Measurements from ENCODE around the gene TNFAIP8. TPM values are rescaled to one million over a fixed set of nuclear protein-coding genes. Genes with fewer than 3 reads are reported as not detected.
A peak's percentile ranks its signal among the peaks of the same experiment; 100 is the strongest.

Gene TNFAIP8
- total and polyA plus RNA-seq, 9 of the 15 experiments (the other 6 are each of a cell fraction or from before 2014, with no cell fraction given) = 29.9 to 52.2 (median 44.8) TPM

DNA sequence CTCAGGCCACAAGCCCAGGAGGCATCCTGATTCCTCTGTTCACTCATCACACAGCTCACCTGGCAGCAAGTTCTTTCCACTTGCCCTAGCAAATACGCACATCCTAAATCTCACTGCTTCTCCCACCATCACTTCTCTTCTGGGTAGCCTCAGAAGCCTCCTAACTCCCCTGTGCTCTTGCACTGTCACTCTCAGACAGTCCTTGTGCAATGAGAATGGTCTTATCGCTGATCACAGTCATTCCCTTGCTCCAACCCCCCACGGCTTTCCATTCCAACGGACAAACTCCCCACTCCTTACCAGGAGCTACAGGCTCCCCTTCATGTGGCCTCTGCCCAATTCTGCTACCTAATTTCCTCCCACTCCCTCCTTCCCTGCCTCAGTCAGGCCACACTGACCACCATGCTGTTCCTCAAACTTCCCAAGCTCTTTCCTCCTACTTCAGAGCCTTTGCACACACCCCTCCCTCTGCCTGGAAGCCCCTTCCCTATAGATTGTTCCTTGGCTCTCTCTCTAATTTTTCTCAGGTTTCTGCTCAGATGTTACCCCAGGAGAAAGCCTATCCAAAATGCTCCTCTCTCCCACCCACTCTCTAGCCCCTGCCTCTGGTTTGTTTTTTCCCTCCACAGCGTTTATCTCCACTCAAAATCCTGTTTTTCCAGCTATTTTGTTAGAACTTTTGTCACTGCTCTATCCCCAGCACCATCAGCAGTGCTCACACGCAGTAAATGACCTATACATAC, 34.1 kb upstream of the TNFAIP8 start (continued):
- TF ChIP-seq STAT5B (CRISPR knock-in tag; IDR thresholded peaks at IDR 0.05) (no peak), NONO (IDR thresholded peaks at IDR 0.05; ENCODE audit: low read depth in 2 of 2, low read length in 1 of 2) (no peak), ETV1 (tag; conservative IDR thresholded peaks at IDR 0.05; ENCODE audit: low read depth) (peak; percentile 27; the same call in 1 of the 2 replicates), ILF3 (IDR thresholded peaks at IDR 0.05; ENCODE audit: borderline replicate concordance) (no peak), TAF15 (IDR thresholded peaks at IDR 0.05; ENCODE audit: low read depth, low read length) (no peak), FOSL1 (tag; conservative IDR thresholded peaks at IDR 0.05) (peak; percentile 47), KAT8 (IDR thresholded peaks at IDR 0.05; ENCODE audit: low read depth) (no peak), ZNF184 (CRISPR knock-in tag; IDR thresholded peaks at IDR 0.05) (no peak), BRD4 (IDR thresholded peaks at IDR 0.05) (0 out of 2 replicates have a peak, but pooled peaks have one; percentile 79), TSC22D4 (tag; IDR thresholded peaks at IDR 0.05) (no peak), ZFP30 (CRISPR knock-in tag; IDR thresholded peaks at IDR 0.05; ENCODE audit: borderline replicate concordance) (no peak)
- TF ChIP-seq, protein P1, sequence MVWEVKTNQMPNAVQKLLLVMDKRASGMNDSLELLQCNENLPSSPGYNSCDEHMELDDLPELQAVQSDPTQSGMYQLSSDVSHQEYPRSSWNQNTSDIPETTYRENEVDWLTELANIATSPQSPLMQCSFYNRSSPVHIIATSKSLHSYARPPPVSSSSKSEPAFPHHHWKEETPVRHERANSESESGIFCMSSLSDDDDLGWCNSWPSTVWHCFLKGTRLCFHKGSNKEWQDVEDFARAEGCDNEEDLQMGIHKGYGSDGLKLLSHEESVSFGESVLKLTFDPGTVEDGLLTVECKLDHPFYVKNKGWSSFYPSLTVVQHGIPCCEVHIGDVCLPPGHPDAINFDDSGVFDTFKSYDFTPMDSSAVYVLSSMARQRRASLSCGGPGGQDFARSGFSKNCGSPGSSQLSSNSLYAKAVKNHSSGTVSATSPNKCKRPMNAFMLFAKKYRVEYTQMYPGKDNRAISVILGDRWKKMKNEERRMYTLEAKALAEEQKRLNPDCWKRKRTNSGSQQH (CRISPR knock-in tag; IDR thresholded peaks at IDR 0.05) = peak; percentile 28; the same call in 1 of the 2 replicates
- TF ChIP-seq, protein P2, sequence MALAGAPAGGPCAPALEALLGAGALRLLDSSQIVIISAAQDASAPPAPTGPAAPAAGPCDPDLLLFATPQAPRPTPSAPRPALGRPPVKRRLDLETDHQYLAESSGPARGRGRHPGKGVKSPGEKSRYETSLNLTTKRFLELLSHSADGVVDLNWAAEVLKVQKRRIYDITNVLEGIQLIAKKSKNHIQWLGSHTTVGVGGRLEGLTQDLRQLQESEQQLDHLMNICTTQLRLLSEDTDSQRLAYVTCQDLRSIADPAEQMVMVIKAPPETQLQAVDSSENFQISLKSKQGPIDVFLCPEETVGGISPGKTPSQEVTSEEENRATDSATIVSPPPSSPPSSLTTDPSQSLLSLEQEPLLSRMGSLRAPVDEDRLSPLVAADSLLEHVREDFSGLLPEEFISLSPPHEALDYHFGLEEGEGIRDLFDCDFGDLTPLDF (CRISPR knock-in tag; IDR thresholded peaks at IDR 0.05) = no peak
- TF ChIP-seq, protein P3, sequence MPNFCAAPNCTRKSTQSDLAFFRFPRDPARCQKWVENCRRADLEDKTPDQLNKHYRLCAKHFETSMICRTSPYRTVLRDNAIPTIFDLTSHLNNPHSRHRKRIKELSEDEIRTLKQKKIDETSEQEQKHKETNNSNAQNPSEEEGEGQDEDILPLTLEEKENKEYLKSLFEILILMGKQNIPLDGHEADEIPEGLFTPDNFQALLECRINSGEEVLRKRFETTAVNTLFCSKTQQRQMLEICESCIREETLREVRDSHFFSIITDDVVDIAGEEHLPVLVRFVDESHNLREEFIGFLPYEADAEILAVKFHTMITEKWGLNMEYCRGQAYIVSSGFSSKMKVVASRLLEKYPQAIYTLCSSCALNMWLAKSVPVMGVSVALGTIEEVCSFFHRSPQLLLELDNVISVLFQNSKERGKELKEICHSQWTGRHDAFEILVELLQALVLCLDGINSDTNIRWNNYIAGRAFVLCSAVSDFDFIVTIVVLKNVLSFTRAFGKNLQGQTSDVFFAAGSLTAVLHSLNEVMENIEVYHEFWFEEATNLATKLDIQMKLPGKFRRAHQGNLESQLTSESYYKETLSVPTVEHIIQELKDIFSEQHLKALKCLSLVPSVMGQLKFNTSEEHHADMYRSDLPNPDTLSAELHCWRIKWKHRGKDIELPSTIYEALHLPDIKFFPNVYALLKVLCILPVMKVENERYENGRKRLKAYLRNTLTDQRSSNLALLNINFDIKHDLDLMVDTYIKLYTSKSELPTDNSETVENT (CRISPR knock-in tag; IDR thresholded peaks at IDR 0.05) = 0 out of 2 replicates have a peak, but pooled peaks have one; percentile 43
- TF ChIP-seq, protein P4, sequence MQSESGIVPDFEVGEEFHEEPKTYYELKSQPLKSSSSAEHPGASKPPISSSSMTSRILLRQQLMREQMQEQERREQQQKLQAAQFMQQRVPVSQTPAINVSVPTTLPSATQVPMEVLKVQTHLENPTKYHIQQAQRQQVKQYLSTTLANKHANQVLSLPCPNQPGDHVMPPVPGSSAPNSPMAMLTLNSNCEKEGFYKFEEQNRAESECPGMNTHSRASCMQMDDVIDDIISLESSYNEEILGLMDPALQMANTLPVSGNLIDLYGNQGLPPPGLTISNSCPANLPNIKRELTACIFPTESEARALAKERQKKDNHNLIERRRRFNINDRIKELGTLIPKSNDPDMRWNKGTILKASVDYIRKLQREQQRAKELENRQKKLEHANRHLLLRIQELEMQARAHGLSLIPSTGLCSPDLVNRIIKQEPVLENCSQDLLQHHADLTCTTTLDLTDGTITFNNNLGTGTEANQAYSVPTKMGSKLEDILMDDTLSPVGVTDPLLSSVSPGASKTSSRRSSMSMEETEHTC (IDR thresholded peaks at IDR 0.05) = no peak; the same call in 1 of the 2 replicates
- TF ChIP-seq, protein P5, sequence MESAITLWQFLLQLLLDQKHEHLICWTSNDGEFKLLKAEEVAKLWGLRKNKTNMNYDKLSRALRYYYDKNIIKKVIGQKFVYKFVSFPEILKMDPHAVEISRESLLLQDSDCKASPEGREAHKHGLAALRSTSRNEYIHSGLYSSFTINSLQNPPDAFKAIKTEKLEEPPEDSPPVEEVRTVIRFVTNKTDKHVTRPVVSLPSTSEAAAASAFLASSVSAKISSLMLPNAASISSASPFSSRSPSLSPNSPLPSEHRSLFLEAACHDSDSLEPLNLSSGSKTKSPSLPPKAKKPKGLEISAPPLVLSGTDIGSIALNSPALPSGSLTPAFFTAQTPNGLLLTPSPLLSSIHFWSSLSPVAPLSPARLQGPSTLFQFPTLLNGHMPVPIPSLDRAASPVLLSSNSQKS (CRISPR knock-in tag; IDR thresholded peaks at IDR 0.05) = no peak
- TF ChIP-seq, protein P6, sequence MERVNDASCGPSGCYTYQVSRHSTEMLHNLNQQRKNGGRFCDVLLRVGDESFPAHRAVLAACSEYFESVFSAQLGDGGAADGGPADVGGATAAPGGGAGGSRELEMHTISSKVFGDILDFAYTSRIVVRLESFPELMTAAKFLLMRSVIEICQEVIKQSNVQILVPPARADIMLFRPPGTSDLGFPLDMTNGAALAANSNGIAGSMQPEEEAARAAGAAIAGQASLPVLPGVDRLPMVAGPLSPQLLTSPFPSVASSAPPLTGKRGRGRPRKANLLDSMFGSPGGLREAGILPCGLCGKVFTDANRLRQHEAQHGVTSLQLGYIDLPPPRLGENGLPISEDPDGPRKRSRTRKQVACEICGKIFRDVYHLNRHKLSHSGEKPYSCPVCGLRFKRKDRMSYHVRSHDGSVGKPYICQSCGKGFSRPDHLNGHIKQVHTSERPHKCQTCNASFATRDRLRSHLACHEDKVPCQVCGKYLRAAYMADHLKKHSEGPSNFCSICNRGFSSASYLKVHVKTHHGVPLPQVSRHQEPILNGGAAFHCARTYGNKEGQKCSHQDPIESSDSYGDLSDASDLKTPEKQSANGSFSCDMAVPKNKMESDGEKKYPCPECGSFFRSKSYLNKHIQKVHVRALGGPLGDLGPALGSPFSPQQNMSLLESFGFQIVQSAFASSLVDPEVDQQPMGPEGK (CRISPR knock-in tag; IDR thresholded peaks at IDR 0.05; ENCODE audit: borderline replicate concordance) = no peak
